ENCODE data around the gene INSYN1. TPM values are rescaled to one million over a fixed set of nuclear protein-coding genes. Genes with fewer than 3 reads are reported as not detected.

Gene INSYN1
- total RNA-seq, 4 donors from 2014 or later, result 2.7 to 11.6 (median 7.7) TPM

DNA sequence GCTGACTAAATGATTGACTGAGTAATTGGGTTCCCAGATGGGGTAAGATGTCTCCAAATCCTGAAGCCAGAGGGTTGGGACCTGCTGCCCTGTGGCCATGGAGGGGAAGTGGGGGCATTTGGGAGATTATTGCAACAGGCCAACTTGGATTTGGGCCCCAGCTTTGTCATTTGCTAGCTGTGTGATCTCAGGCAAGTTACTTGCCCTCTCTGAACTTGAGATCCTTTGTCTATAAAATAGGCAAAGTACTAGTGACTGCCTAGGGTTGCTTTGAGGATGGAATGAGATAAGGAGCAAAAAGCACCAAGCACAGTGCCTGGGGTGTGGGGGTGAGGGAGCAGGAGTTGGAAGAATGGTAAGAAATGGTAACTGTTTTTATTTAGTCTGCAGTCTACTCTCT, 4.4 kb upstream of the INSYN1 start:
- H3K9me3 ChIP-seq, result no peaks in the 10 kb centered on the region
- no peak overlapping the region for H3K27ac ChIP-seq
- ATAC-seq (no peak), DNase-seq (no peak)
- H3K4me1 ChIP-seq, result no peaks in the 10 kb centered on the region
- in situ Hi-C loops (cut with MboI; ENCODE audit: low sequenced_read_pairs in 4 of 4), result no loop called here
- H3K27me3 ChIP-seq, result peaks cover 6 to 20% (median 10%) of the 10 kb centered on the region in 3 donors
- no peak overlapping the region for H3K4me3 ChIP-seq
- intact Hi-C loops (cut with DNase I; ENCODE audit: low total_unique reads), result no loop called here
- TF ChIP-seq, protein P1, sequence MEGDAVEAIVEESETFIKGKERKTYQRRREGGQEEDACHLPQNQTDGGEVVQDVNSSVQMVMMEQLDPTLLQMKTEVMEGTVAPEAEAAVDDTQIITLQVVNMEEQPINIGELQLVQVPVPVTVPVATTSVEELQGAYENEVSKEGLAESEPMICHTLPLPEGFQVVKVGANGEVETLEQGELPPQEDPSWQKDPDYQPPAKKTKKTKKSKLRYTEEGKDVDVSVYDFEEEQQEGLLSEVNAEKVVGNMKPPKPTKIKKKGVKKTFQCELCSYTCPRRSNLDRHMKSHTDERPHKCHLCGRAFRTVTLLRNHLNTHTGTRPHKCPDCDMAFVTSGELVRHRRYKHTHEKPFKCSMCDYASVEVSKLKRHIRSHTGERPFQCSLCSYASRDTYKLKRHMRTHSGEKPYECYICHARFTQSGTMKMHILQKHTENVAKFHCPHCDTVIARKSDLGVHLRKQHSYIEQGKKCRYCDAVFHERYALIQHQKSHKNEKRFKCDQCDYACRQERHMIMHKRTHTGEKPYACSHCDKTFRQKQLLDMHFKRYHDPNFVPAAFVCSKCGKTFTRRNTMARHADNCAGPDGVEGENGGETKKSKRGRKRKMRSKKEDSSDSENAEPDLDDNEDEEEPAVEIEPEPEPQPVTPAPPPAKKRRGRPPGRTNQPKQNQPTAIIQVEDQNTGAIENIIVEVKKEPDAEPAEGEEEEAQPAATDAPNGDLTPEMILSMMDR (IDR thresholded peaks at IDR 0.05 in 4 of 5, conservative IDR thresholded peaks at IDR 0.05 in 1 of 5), result no peak
- TF ChIP-seq POLR2A (IDR thresholded peaks at IDR 0.05), result no peak
- no peaks in the 10 kb centered on the region for H3K36me3 ChIP-seq

DNA sequence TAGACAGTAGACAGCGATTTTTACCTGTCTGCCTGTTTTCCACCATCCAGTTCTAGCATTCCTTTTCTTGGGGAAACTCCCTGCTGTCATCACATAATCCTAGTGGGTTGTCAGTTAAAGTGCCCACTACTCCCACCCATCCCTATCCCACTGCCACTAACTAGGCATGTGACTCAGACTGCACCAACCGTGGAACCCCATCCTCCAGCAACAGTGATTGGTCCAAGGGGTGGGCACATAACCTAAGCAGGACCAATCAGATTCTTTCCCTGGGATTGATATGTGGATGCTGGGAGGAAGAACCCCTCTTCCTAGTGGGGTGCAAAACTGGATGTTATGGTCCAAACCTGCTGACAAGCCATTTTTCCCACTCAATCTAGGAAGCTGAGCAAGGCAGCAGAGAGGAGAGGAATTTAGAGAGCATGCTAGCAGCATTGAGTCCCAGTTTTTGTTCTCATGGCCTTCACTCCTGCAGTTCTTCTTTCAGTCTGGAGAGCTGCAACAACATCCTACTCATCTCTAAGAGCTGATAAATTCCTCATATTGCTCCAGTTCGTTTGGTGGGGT, 3.9 kb upstream of the INSYN1 start:
- no peak for TF ChIP-seq POLR2A (IDR thresholded peaks at IDR 0.05)
- TF ChIP-seq, protein P1 (IDR thresholded peaks at IDR 0.05 in 4 of 5, conservative IDR thresholded peaks at IDR 0.05 in 1 of 5), result no peak
- ATAC-seq, result no peak

DNA sequence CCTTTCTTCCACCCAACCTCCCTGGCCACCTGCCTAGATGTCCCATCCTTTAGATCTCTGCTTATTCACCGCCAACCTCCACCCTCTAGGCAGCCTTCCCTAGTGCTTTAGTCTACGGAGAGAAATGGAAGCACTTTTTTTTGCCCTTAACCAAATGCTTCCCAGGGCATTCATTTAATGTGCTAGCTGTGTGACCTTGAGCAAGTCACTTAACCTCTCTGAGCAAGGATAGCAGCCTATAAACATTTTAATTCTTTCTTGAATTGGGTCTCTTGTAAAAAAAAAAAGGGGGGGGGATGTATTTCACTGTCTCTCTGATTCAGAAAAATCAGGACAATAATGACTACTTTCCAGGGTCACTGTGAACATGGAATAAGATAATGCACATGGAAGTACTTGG, 3.2 kb upstream of the INSYN1 start:
- DNase-seq (no peak), ATAC-seq (no peak)
- Histone ChIP-seq H3K4me1 (peaks cover 5 to 6% of the 10 kb centered on the region in 2 donors), H3K4me3 (no peak overlapping the region), H3K27ac (no peak overlapping the region), H3K27me3 (peaks cover 15 to 27% (median 21%) of the 10 kb centered on the region in 3 donors), H3K36me3 (no peaks in the 10 kb centered on the region), H3K9me3 (no peaks in the 10 kb centered on the region)
- in situ Hi-C loops (cut with MboI; ENCODE audit: low sequenced_read_pairs in 4 of 4), result no loop called here
- intact Hi-C loops (cut with DNase I; ENCODE audit: low total_unique reads), result no loop called here
- TF ChIP-seq, protein P1 (IDR thresholded peaks at IDR 0.05 in 4 of 5, conservative IDR thresholded peaks at IDR 0.05 in 1 of 5), result no peak
- TF ChIP-seq POLR2A (IDR thresholded peaks at IDR 0.05), result no peak

More for the DNA sequence above, 3.9 kb upstream of the INSYN1 start:
- DNase-seq, result no peak
- Histone ChIP-seq H3K4me3 (no peak overlapping the region), H3K36me3 (no peaks in the 10 kb centered on the region), H3K27me3 (peaks cover 11 to 24% (median 15%) of the 10 kb centered on the region in 3 donors), H3K9me3 (no peaks in the 10 kb centered on the region), H3K27ac (no peak overlapping the region), H3K4me1 (peaks cover 3 to 4% of the 10 kb centered on the region in 2 donors)
- in situ Hi-C loops (cut with MboI; ENCODE audit: low sequenced_read_pairs in 4 of 4) (no loop called here), intact Hi-C loops (cut with DNase I; ENCODE audit: low total_unique reads) (no loop called here)

DNA sequence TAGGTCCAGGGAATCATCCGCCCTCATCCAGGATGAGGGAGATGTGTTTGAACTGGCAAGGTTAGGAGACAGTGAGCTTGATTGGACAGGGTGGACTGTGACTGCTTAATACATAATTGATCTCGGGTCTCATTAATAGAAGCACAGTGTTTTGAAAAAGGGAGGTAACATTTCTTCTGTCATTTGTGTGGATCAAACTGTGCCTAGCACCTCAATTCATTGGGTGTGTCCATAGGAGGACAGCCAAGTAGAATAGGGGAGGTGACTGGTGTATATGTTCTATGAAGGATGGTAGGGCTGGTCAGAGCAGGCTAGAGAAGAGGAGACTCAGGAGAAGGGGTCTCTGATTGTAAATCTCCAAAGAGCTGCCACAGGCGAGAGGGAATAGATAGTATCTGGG, 2.8 kb upstream of the INSYN1 start:
- Histone ChIP-seq H3K36me3 (no peaks in the 10 kb centered on the region), H3K4me3 (no peak overlapping the region), H3K9me3 (no peaks in the 10 kb centered on the region), H3K27me3 (peaks cover 15 to 28% (median 26%) of the 10 kb centered on the region in 3 donors), H3K27ac (no peak overlapping the region), H3K4me1 (peaks cover 5 to 6% of the 10 kb centered on the region in 2 donors)
- intact Hi-C loops (cut with DNase I; ENCODE audit: low total_unique reads), result no loop called here
- in situ Hi-C loops (cut with MboI; ENCODE audit: low sequenced_read_pairs in 4 of 4), result no loop called here
- TF ChIP-seq POLR2A (IDR thresholded peaks at IDR 0.05), result no peak
- TF ChIP-seq, protein P1 (IDR thresholded peaks at IDR 0.05 in 4 of 5, conservative IDR thresholded peaks at IDR 0.05 in 1 of 5), result no peak
- ATAC-seq, result no peak
- DNase-seq, result no peak

DNA sequence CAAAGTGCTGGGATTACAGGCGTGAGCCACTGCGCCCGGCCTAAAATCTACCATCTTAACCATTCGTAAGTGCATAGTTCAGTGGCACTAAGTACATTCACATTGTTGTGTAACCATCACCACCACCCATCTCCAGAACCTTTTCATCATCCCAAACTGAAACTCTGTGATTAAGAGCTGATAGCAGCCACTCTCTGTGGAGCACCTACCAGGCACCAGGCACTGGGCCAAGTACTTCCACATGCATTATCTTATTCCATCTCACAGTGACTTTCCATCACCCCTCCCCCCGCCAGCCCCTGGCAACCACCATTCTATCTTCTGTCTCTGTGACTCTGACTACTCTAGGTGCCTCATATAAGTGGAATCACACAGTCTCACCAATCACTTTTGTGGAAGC, 2.3 kb upstream of the INSYN1 start:
- H3K4me1 ChIP-seq, result peaks cover 5 to 6% of the 10 kb centered on the region in 2 donors
- no peaks in the 10 kb centered on the region for H3K36me3 ChIP-seq
- intact Hi-C loops (cut with DNase I; ENCODE audit: low total_unique reads), result no loop called here
- in situ Hi-C loops (cut with MboI; ENCODE audit: low sequenced_read_pairs in 4 of 4), result no loop called here
- H3K27ac ChIP-seq, result no peak overlapping the region
- no peaks in the 10 kb centered on the region for H3K9me3 ChIP-seq
- TF ChIP-seq POLR2A (IDR thresholded peaks at IDR 0.05), result no peak
- TF ChIP-seq, protein P1 (IDR thresholded peaks at IDR 0.05 in 4 of 5, conservative IDR thresholded peaks at IDR 0.05 in 1 of 5), result no peak
- H3K4me3 ChIP-seq, result no peak overlapping the region
- DNase-seq (no peak), ATAC-seq (no peak)
- peaks cover 15 to 28% (median 27%) of the 10 kb centered on the region in 3 donors for H3K27me3 ChIP-seq
